ENCODE results near the gene CENPL.
A peak's percentile ranks its signal among the peaks of the same experiment; 100 is the strongest.
"Not testable (repeated sequence)": the region's sequence is repeated elsewhere in the genome, so short reads cannot be mapped to it uniquely, and the experiment has no call there.

Gene CENPL

GRCh38 chr1:173802961-173803360 lies 21.7 kb downstream of the CENPL start:
- Mint-ChIP-seq H3K27ac (no peak overlapping the region), H3K9me3 (no peaks in the 10 kb centered on the region), H3K4me3 (no peak overlapping the region), H3K27me3 (no peaks in the 10 kb centered on the region), H3K36me3 (peaks cover 9% of the 10 kb centered on the region), H3K4me1 (no peaks in the 10 kb centered on the region)

DNA sequence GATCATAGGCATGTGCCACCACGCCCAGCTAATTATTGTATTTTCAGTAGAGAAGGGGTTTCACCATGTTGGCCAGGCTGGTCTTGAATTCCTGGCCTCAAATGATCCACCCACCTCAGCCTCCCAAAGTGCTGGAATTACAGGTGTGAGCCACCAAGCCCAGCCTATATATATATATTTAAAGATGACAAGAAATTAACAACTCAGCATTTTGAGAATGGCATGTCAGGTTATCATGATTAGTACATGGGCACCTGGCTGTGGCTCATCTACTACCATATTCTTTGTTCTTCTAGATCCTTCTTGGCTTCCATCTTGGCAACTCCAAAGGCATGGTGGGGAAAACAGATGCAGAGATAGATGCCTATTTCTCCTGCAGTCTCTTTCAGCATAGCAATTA lies 24.7 kb downstream of the CENPL start:
- H3K9me3 Mint-ChIP-seq, H3K4me1 Mint-ChIP-seq, H3K27me3 Mint-ChIP-seq, H3K4me3 Mint-ChIP-seq, H3K36me3 Mint-ChIP-seq, H3K27ac Mint-ChIP-seq: not testable (repeated sequence)

- H3K4me3 Mint-ChIP-seq, result no peak overlapping the region
- no peaks in the 10 kb centered on the region for H3K27me3 Mint-ChIP-seq
- no peaks in the 10 kb centered on the region for H3K9me3 Mint-ChIP-seq
- H3K27ac Mint-ChIP-seq, result no peak overlapping the region
- peaks cover 8% of the 10 kb centered on the region for H3K36me3 Mint-ChIP-seq
- H3K4me1 Mint-ChIP-seq, result no peaks in the 10 kb centered on the region
Observed at GRCh38 chr1:173798078-173798477, 26.6 kb downstream of the CENPL start.

DNA sequence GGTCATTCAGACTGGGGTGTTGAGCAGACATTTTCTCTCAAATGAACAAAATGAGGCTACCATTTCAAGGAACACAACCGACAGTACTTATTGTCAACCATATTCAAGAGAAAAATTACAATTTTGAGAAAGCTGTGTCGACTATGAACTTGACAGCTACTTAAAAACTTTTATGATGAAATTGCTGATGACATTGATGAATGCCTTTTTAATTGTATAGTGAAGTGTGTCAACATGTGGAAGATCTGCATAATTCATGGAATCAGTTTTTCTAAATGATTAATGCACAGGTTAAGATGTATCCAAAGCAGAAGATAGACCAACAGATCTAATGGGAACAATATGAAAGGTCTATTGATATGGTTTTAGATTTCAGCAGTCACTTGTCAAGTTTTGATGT lies 34.8 kb downstream of the CENPL start:
- Mint-ChIP-seq H3K36me3 (peaks cover 6% of the 10 kb centered on the region), H3K27me3 (no peaks in the 10 kb centered on the region), H3K27ac (no peak overlapping the region), H3K9me3 (no peaks in the 10 kb centered on the region), H3K4me3 (no peak overlapping the region), H3K4me1 (no peaks in the 10 kb centered on the region)

- Mint-ChIP-seq H3K27me3 (no peaks in the 10 kb centered on the region), H3K36me3 (peaks cover 10% of the 10 kb centered on the region), H3K27ac (no peak overlapping the region), H3K4me3 (no peak overlapping the region), H3K9me3 (no peaks in the 10 kb centered on the region), H3K4me1 (no peaks in the 10 kb centered on the region)
Observed at GRCh38 chr1:173784997-173785396, 39.7 kb downstream of the CENPL start.

DNA sequence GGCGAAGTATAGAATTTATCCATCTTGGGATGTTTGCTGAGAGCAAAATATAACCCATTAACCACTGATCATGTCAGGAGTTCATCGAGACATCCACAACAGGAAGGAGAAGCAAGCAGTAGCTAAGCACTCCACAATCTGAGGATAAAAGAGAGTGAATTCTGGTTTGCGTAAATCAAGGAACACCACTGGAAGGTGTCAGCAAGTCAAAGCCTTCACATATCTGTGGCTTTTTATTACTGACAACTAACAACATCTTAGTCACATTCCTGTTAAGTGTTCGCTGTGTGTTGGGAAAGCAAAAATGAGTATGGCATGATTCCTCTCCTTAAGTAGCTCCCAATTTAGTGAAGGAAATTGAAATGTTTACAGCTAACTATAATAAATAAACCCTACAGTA lies 44.7 kb downstream of the CENPL start:
- H3K27ac Mint-ChIP-seq, result no peak overlapping the region
- H3K4me1 Mint-ChIP-seq, result peaks cover 4% of the 10 kb centered on the region
- H3K27me3 Mint-ChIP-seq, result no peaks in the 10 kb centered on the region
- H3K4me3 Mint-ChIP-seq, result no peak overlapping the region
- no peaks in the 10 kb centered on the region for H3K9me3 Mint-ChIP-seq
- peaks cover 27% of the 10 kb centered on the region for H3K36me3 Mint-ChIP-seq

DNA sequence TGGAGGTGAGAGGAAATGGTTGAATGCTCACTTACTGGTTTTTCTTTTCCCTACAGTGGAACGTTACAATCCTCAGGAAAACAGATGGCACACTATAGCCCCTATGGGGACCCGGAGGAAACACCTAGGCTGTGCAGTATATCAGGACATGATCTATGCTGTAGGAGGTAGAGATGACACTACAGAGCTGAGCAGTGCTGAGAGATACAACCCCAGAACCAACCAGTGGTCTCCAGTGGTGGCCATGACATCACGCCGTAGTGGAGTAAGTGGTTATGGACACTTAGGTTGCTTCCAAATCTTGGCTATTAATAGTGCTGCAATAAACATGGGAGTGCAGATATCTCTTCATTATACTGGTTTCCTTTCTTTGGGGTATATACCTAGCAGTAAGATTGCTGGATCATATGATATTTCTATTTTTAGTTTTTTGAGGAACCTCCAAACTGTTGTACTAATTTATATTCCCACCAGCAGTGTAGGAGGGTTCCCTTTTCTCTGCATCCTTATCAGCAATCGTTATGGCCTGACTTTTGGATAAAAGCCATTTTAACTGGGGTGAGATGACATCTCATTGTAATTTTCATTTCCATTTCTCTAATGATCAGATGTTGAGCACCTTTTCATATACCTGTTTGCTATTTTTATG lies 49.0 kb downstream of the CENPL start:
- Mint-ChIP-seq H3K9me3 (no peaks in the 10 kb centered on the region), H3K27me3 (no peaks in the 10 kb centered on the region), H3K4me1 (peaks cover 4% of the 10 kb centered on the region), H3K27ac (no peak overlapping the region), H3K36me3 (peaks cover 28% of the 10 kb centered on the region), H3K4me3 (no peak overlapping the region)

DNA sequence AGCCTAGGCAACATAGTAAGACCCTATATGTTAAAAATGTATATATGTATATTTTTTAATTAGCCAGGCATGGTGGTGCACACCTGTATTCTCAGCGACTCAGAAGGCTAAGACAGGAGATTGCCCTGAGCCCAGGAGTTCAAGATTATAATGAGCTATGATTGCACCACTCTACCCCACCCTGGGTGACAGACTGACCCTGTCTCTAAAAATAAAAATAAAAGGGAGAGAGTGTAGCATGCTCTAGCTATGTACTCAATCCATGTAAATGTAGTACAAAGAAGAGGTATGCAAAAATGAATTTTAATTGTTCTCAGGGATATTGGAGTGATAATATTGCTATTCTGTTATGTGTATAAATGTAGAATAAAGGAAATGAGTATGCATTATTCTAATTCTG lies 53.1 kb downstream of the CENPL start:
- peaks cover 7% of the 10 kb centered on the region for H3K4me1 Mint-ChIP-seq
- H3K27ac Mint-ChIP-seq, result peak overlapping the region; percentile 20
- H3K4me3 Mint-ChIP-seq, result no peak overlapping the region
- no peaks in the 10 kb centered on the region for H3K27me3 Mint-ChIP-seq
- H3K9me3 Mint-ChIP-seq, result no peaks in the 10 kb centered on the region
- peaks cover 15% of the 10 kb centered on the region for H3K36me3 Mint-ChIP-seq

- H3K36me3 Mint-ChIP-seq, H3K4me3 Mint-ChIP-seq: not testable (repeated sequence)
- H3K27ac Mint-ChIP-seq, result peak overlapping the region; percentile 69
Observed at GRCh38 chr1:173770330-173770729, 54.4 kb downstream of the CENPL start.

DNA sequence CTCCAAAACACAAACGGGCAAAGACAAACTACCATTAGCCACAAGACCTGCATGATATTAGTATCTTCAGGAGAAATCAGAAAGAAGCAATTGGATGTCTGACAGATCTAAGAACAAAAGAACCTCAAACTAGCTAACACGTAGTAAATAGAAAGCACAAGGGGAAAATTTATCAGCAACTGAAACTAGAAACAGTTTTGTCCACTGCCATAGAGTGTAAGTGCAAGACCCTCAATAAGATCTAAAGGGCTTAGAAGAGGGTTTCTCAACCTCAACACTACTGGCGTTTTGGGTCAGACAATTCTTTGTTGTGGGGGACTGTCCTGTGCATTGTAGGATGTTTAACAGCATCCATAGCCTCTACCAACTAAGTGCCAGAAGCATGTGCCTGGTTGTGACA lies 55.9 kb downstream of the CENPL start:
- Mint-ChIP-seq H3K4me1 (peaks cover 7% of the 10 kb centered on the region), H3K36me3 (peaks cover 16% of the 10 kb centered on the region), H3K9me3 (no peaks in the 10 kb centered on the region), H3K27ac (peak overlapping the region; percentile 0), H3K4me3 (no peak overlapping the region), H3K27me3 (no peaks in the 10 kb centered on the region)

More at GRCh38 chr1:173770330-173770729, 54.4 kb downstream of the CENPL start:
- H3K27me3 Mint-ChIP-seq, H3K4me1 Mint-ChIP-seq, H3K9me3 Mint-ChIP-seq: not testable (repeated sequence)

DNA sequence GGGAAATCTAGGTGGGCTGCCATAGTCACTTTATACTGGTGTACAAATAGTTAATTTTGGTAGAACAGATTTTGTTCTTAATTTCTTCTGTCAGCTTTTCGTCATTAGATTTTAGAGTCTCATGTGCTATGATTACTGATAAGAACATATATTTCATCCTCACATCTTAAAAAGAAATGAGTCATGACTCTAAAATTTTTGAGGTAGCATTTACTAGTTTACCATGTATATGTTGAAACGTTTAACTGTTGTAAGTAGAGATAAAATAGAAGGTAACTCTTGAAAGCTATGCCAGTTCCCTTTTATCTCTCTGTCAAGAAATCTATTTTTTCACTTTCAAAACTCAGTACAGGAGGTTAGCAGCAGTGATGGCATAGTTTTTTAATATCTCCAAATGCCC lies 56.5 kb downstream of the CENPL start:
- Mint-ChIP-seq H3K9me3 (peaks cover under 1% of the 10 kb centered on the region), H3K4me3 (no peak overlapping the region), H3K36me3 (peaks cover 19% of the 10 kb centered on the region), H3K4me1 (peaks cover 7% of the 10 kb centered on the region), H3K27me3 (no peaks in the 10 kb centered on the region), H3K27ac (no peak overlapping the region)

- not testable (repeated sequence) for H3K27me3 Mint-ChIP-seq, H3K4me3 Mint-ChIP-seq, H3K27ac Mint-ChIP-seq
- Mint-ChIP-seq H3K9me3 (peaks cover 14% of the 10 kb centered on the region), H3K36me3 (peaks cover 47% of the 10 kb centered on the region), H3K4me1 (peaks cover 11% of the 10 kb centered on the region)
Observed at GRCh38 chr1:173764331-173764730, 60.4 kb downstream of the CENPL start.

DNA sequence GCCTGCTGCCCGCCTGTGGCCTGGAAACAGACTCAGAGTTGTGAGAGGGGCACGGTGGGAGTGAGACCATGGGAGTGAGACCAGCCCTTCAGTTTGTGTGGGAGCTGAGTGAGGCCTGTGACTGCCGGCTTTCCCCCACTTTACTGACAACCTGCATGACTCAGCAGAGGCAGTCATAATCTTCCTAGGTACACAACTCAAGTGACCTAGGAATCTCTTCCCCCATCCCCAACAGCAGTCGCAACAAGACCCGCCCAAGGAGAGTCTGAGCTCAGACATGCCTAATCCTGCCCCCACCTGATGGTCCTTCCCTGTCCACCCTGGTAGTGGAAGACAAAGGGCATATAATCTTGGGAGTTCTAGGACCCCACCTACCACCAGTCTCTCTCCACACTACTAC lies 65.7 kb downstream of the CENPL start:
- no peaks in the 10 kb centered on the region for H3K27me3 Mint-ChIP-seq
- no peak overlapping the region for H3K27ac Mint-ChIP-seq
- peaks cover 14% of the 10 kb centered on the region for H3K9me3 Mint-ChIP-seq
- H3K4me3 Mint-ChIP-seq, result no peak overlapping the region
- H3K4me1 Mint-ChIP-seq, result peaks cover 7% of the 10 kb centered on the region
- H3K36me3 Mint-ChIP-seq, result peaks cover 55% of the 10 kb centered on the region

DNA sequence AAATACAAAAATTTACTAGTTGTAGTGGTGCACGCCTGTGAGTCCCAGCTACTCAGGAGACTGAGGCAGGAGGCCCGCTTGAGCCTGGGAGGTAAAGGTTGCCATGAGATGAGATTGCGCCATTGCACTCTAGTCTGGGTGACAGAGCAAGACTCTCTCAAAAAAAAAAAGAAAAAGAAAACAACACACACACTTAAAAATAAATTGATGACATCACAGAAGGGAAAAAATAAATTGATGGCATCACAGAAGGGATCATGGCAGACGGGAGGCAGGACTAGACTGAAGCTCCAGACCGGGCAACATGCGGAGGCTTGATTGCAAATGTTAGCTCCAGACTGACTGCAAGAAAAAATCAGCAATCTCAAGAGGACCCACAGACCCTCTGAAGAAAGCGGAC lies 66.6 kb downstream of the CENPL start:
- no peaks in the 10 kb centered on the region for H3K27me3 Mint-ChIP-seq
- peaks cover 7% of the 10 kb centered on the region for H3K4me1 Mint-ChIP-seq
- no peak overlapping the region for H3K27ac Mint-ChIP-seq
- H3K4me3 Mint-ChIP-seq, result no peak overlapping the region
- peaks cover 51% of the 10 kb centered on the region for H3K36me3 Mint-ChIP-seq
- peaks cover 13% of the 10 kb centered on the region for H3K9me3 Mint-ChIP-seq

DNA sequence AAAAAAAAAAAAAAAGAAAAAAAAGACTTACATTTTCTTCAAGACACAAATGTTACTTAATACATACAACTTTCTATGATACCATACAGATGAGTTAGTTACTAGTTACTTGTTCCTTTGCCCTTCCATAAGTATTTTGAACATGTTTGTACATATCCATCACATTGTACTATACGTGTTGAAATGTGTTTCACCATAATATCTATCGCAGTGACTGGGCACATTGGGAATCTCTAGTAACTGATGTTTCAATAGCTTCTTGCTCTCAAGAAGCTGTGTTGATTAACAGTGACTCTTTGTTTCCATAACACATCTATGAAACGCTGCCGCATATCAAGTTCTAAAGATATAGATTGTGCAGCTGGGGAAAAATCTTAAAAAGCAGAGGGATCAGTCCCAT lies 67.0 kb downstream of the CENPL start:
- Mint-ChIP-seq H3K27me3 (no peaks in the 10 kb centered on the region), H3K4me1 (peaks cover 7% of the 10 kb centered on the region), H3K9me3 (peaks cover 9% of the 10 kb centered on the region), H3K36me3 (peaks cover 46% of the 10 kb centered on the region), H3K27ac (no peak overlapping the region), H3K4me3 (no peak overlapping the region)

DNA sequence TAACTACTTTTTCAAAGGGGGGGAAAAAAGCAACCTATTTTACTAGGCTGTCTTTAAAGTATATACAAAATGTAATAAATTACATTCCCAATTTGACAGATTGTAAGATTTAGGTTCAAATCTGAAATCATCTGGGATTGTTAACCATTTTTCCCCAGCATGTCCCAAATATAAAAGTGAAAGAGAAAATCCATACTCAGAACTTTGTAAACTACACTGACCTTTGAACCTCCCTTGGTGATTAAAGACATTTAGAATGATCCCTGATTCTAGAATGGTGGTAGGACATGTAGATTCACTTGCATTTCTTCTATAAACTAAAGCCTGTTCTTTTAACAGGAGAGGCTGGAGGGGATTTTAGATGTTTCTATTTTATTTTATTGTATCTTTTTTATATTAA lies 70.9 kb downstream of the CENPL start:
- peaks cover 4% of the 10 kb centered on the region for H3K4me1 Mint-ChIP-seq
- H3K27ac Mint-ChIP-seq, result no peak overlapping the region
- H3K9me3 Mint-ChIP-seq, result no peaks in the 10 kb centered on the region
- no peaks in the 10 kb centered on the region for H3K27me3 Mint-ChIP-seq
- no peak overlapping the region for H3K4me3 Mint-ChIP-seq
- peaks cover 28% of the 10 kb centered on the region for H3K36me3 Mint-ChIP-seq
